Activated naive CD8-positive, alpha-beta T cell treated with anti-CD3 and anti-CD28 coated beads, Interleukin-2, amount 50 U/mL, for 16 hours (primary cell): ENCODE data around the gene PIGP.
"Not testable (repeated sequence)": the region's sequence is repeated elsewhere in the genome, so short reads cannot be mapped to it uniquely, and the experiment has no call there.

Experiments
- DNase-seq: peaks from one replicate; pipeline ENCODE4 v3.0.0-alpha.2; 2020; ENCODE audit warnings: low read depth, low spot score

Gene PIGP

GRCh38 chr21:37076087-37076850 lies 3.4 kb upstream of the PIGP start:
- no peak for DNase-seq

- DNase-seq = no peak
These were observed 2.4 kb upstream of the PIGP start for GRCh38 chr21:37075214-37075770.

GRCh38 chr21:37074546-37074945 lies 1.7 kb upstream of the PIGP start:
- DNase-seq = no peak

- no peak for DNase-seq
These were observed 1.3 kb upstream of the PIGP start for GRCh38 chr21:37074197-37074510.

- peak; percentile 22 for DNase-seq
These were observed 736 bp upstream of the PIGP start for GRCh38 chr21:37073417-37074196.

- no peak for DNase-seq
These were observed 440 bp downstream of the PIGP start for GRCh38 chr21:37072274-37072987.

GRCh38 chr21:37071561-37072273 lies 1.2 kb downstream of the PIGP start:
- DNase-seq = no peak

- no peak for DNase-seq
These were observed 7.2 kb downstream of the PIGP start for GRCh38 chr21:37065561-37066177.

GRCh38 chr21:37064841-37065240 lies 8.0 kb downstream of the PIGP start:
- DNase-seq = no peak

- DNase-seq = no peak
These were observed 9.4 kb downstream of the PIGP start for GRCh38 chr21:37063433-37063832.

GRCh38 chr21:37062593-37062935 lies 10.3 kb downstream of the PIGP start:
- DNase-seq = no peak

- DNase-seq = no peak
These were observed 10.8 kb downstream of the PIGP start for GRCh38 chr21:37061926-37062592.

GRCh38 chr21:37060296-37060695 lies 12.6 kb downstream of the PIGP start:
- DNase-seq = no peak

GRCh38 chr21:37059181-37059580 lies 13.7 kb downstream of the PIGP start:
- DNase-seq = no peak

GRCh38 chr21:37058261-37058660 lies 14.6 kb downstream of the PIGP start:
- DNase-seq = no peak

GRCh38 chr21:37057614-37058013 lies 15.3 kb downstream of the PIGP start:
- no peak for DNase-seq

GRCh38 chr21:37055271-37055855 lies 17.5 kb downstream of the PIGP start:
- no peak for DNase-seq

- DNase-seq = not testable (repeated sequence)
These were observed 23.1 kb downstream of the PIGP start for GRCh38 chr21:37049741-37050140.

GRCh38 chr21:37047079-37047478 lies 25.8 kb downstream of the PIGP start:
- DNase-seq = no peak

- no peak for DNase-seq
These were observed 27.3 kb downstream of the PIGP start for GRCh38 chr21:37045556-37045955.
